HG03135 (cell line): Measurements from ENCODE around the gene IFNGR2.
"Not testable (repeated sequence)": the region's sequence is repeated elsewhere in the genome, so short reads cannot be mapped to it uniquely, and the experiment has no call there.

Experiments
- ATAC-seq: cut with Tn5 transposase; IDR thresholded peaks from one replicate; pipeline ENCODE4 v1.9.1; 2021; ENCODE audit warnings: mild to moderate bottlenecking, moderate library complexity; ENCODE audit not compliant: unreplicated experiment

IFNGR2 gene

GRCh38 chr21:33401630-33401992, 1.6 kb upstream of the IFNGR2 start:
- ATAC-seq = no peak

- ATAC-seq = no peak
Measured at GRCh38 chr21:33402001-33402979, 923 bp upstream of the IFNGR2 start.

- peak; percentile 30 for ATAC-seq
Measured at GRCh38 chr21:33403786-33404585, 773 bp downstream of the IFNGR2 start.

- ATAC-seq = no peak
Measured at GRCh38 chr21:33406493-33406892, 3.3 kb downstream of the IFNGR2 start.

GRCh38 chr21:33411949-33412430, 8.8 kb downstream of the IFNGR2 start:
- ATAC-seq = no peak

- ATAC-seq = not testable (repeated sequence)
Measured at GRCh38 chr21:33412439-33412831, 9.2 kb downstream of the IFNGR2 start.

- no peak for ATAC-seq
Measured at GRCh38 chr21:33412832-33413519, 9.8 kb downstream of the IFNGR2 start.

GRCh38 chr21:33414068-33414467, 10.9 kb downstream of the IFNGR2 start:
- no peak for ATAC-seq

- ATAC-seq = no peak
Measured at GRCh38 chr21:33414926-33415325, 11.7 kb downstream of the IFNGR2 start.

- no peak for ATAC-seq
Measured at GRCh38 chr21:33418691-33419090, 15.5 kb downstream of the IFNGR2 start.

- no peak for ATAC-seq
Measured at GRCh38 chr21:33419538-33420123, 16.4 kb downstream of the IFNGR2 start.

GRCh38 chr21:33421713-33422393, 18.6 kb downstream of the IFNGR2 start:
- no peak for ATAC-seq

- ATAC-seq = no peak
Measured at GRCh38 chr21:33424214-33424613, 21.0 kb downstream of the IFNGR2 start.

GRCh38 chr21:33425825-33426224, 22.6 kb downstream of the IFNGR2 start:
- ATAC-seq = no peak

GRCh38 chr21:33427051-33427450, 23.8 kb downstream of the IFNGR2 start:
- ATAC-seq = no peak

- no peak for ATAC-seq
Measured at GRCh38 chr21:33428669-33429068, 25.5 kb downstream of the IFNGR2 start.

GRCh38 chr21:33430858-33431257, 27.6 kb downstream of the IFNGR2 start:
- ATAC-seq = no peak

- no peak for ATAC-seq
Measured at GRCh38 chr21:33432496-33432895, 29.3 kb downstream of the IFNGR2 start.

GRCh38 chr21:33433001-33433400, 29.8 kb downstream of the IFNGR2 start:
- ATAC-seq = no peak
